HG03460 (cell line): Measurements from ENCODE around the gene YLPM1.
"Not testable (repeated sequence)": the region's sequence is repeated elsewhere in the genome, so short reads cannot be mapped to it uniquely, and the experiment has no call there.

Experiments used
- ATAC-seq: cut with Tn5 transposase; IDR thresholded peaks from one replicate; pipeline ENCODE4 v1.9.1; 2021; ENCODE audit not compliant: unreplicated experiment

YLPM1 gene, protein sequence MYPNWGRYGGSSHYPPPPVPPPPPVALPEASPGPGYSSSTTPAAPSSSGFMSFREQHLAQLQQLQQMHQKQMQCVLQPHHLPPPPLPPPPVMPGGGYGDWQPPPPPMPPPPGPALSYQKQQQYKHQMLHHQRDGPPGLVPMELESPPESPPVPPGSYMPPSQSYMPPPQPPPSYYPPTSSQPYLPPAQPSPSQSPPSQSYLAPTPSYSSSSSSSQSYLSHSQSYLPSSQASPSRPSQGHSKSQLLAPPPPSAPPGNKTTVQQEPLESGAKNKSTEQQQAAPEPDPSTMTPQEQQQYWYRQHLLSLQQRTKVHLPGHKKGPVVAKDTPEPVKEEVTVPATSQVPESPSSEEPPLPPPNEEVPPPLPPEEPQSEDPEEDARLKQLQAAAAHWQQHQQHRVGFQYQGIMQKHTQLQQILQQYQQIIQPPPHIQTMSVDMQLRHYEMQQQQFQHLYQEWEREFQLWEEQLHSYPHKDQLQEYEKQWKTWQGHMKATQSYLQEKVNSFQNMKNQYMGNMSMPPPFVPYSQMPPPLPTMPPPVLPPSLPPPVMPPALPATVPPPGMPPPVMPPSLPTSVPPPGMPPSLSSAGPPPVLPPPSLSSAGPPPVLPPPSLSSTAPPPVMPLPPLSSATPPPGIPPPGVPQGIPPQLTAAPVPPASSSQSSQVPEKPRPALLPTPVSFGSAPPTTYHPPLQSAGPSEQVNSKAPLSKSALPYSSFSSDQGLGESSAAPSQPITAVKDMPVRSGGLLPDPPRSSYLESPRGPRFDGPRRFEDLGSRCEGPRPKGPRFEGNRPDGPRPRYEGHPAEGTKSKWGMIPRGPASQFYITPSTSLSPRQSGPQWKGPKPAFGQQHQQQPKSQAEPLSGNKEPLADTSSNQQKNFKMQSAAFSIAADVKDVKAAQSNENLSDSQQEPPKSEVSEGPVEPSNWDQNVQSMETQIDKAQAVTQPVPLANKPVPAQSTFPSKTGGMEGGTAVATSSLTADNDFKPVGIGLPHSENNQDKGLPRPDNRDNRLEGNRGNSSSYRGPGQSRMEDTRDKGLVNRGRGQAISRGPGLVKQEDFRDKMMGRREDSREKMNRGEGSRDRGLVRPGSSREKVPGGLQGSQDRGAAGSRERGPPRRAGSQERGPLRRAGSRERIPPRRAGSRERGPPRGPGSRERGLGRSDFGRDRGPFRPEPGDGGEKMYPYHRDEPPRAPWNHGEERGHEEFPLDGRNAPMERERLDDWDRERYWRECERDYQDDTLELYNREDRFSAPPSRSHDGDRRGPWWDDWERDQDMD (N-terminal part only)

DNA sequence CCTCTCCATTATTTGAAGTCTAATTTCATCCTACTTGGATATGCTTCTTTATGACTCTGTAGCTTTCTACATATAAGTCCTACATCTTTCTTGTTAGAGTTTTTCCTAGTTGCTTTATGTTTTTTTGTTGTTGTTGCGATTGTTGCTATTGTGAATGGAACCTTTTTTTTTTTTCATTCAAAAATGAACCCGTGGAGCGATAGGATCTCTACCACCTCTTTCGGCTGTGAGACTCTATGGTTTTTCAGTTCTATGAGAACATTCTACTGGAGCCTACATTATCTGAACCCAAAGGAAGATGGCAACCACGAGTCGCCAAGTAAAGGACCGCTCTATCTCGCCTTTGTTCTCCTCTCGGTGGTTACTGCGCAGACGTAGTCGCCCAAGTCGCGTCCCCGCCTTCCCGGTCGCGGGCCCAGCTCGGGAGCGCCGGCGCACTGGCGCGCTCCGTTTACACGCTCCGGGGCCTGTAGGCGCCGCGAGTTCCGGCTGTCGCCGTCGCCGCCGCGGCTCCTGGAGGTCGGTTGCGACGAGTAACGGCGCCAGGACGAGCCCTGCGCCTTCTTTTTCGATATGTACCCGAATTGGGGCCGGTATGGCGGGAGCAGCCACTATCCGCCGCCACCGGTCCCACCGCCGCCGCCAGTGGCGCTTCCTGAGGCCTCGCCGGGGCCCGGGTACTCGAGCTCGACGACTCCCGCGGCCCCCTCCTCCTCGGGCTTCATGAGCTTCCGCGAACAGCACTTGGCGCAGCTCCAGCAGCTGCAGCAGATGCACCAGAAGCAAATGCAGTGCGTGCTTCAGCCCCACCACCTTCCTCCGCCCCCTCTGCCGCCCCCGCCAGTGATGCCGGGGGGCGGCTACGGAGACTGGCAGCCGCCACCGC is at the start of gene YLPM1:
Gene YLPM1 (plus strand): TSS at position 400 of the 886 bp plus-strand sequence. CDS start 174 bp downstream, at position 574.
- ATAC-seq = peak; percentile 91

DNA sequence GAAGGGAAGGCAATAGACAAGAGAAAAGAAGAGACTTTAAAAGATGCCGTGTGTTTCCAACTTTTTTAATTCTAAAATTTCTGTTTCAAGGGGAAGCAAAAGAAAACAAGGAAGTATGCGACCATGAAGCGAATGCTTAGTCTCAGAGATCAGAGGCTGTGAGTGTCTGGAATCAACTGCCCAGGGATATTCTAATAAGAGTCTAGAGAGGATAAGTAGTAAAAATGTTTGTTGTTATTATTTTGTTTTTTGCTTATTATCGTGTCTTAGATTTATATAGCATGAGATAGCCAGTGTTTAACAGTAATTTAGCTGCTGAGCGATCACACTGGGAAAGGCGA is 49.8 kb upstream of the YLPM1 start:
- no peak for ATAC-seq

DNA sequence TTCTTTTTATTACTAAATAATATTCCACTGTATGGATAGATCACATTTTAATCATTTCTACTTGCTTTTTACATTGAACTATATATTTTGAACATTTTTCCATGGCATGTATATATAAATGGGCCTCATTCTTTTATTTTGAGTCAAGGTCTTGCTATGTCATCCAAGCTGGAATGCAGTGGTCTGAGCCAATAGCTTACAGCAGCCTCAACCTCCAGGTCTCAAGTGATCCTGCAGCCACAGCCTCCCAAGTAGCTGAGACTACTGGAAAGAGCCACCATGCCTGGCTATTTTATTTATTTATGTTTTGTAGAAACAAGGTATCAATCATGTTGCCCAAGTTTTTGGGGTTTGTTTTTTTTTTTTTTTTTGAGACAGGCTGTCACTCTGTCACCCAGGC is 42.6 kb upstream of the YLPM1 start:
- no peak for ATAC-seq

DNA sequence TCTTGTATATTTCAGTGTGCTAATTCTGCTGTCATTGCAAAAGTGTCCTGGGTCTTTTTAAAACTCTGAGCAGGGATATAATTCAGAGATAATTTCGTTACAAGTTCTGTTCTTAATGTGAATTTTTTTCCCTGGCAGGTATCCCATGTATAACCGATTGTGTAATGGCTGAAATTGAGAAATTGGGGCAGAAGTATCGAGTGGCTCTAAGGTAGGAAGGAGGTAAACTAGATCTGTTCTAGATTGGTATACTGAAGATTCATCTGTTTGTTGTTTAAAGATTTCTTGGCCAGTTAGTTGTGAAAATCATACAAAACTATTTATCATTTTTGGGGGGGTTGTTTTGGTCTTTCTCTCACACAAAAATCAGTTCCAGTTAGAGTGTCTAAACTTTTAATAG is 40.0 kb upstream of the YLPM1 start:
- no peak for ATAC-seq

DNA sequence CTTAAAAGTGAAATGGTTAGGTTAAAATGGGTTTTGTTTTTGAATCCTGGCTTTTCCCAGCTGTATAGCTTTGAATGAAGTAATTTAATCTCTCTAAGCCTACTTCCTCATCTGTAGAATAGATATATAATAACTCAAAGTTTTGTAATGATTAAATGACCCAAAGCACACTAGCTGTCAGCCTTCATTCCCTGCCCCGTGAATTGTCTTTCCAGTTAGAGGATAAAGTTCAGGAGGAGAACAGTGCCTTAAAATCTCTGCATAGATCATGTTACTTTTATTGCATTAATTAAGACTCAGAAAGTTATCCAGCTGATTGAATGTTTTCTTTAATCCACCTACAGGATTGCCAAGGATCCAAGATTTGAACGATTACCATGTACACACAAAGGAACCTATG is 30.7 kb upstream of the YLPM1 start:
- ATAC-seq = no peak

DNA sequence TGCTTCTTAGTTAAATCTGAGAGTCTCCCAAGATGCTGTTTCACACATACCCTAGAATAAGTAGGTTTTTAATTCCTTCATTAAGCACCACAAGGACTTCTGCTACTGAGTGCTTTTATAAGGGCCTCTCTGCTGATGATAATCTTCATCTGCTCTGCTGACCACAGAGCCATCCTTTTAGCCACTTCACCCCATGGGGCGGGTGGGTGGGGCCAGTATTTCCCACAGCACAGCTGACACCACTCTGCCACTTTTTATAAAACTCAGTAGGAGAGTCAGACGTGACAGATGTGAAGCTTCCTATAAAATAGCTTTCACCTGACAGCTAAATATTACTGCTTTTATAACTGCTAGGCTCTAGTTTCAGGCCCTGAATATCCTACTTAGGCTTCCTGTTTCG is 29.9 kb upstream of the YLPM1 start:
- ATAC-seq = no peak

DNA sequence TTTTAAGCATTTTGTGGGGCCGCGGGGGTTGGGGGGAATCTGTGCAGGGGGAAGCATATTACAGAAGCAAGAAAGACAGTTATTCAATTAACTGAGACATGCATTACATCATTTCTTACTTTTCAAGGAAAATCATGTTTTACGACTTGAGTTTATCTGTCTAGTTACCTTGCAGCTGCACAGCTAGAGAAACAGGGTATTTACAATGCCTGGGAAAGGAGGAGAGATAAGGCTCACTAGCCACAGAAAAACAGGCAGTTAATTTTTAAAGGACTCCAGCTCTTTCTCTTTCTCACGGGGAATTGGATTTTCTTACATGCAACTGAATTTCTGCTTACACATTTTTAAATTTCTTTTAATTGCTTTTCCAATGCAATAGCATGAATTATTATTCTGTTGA is 28.0 kb upstream of the YLPM1 start:
- ATAC-seq = no peak

DNA sequence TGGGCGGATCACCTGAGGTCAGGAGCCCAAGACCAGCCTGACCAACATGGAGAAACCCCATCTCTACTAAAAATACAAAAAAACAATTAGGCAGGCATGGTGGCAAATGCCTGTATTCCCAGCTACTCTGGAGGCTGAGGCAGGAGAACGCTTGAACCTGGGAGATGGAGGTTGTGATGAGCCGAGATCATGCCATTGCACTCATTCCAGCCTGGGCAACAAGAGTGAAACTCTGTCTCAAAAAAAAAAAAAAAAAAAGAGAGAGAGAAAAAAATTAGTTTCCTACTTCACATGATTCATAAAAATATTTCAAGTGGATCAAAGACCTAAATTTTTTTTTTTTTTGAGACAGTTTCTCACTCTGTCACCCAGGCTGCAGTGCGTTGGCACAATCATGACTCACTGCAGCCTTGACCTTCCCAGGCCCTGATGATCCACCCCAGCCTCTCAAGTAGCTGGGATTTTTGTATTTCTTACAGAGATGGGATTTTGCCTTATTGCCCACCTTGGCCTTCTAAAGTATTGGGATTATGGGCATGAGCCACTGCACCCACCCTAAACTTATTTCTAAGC is 25.3 kb upstream of the YLPM1 start:
- no peak for ATAC-seq

DNA sequence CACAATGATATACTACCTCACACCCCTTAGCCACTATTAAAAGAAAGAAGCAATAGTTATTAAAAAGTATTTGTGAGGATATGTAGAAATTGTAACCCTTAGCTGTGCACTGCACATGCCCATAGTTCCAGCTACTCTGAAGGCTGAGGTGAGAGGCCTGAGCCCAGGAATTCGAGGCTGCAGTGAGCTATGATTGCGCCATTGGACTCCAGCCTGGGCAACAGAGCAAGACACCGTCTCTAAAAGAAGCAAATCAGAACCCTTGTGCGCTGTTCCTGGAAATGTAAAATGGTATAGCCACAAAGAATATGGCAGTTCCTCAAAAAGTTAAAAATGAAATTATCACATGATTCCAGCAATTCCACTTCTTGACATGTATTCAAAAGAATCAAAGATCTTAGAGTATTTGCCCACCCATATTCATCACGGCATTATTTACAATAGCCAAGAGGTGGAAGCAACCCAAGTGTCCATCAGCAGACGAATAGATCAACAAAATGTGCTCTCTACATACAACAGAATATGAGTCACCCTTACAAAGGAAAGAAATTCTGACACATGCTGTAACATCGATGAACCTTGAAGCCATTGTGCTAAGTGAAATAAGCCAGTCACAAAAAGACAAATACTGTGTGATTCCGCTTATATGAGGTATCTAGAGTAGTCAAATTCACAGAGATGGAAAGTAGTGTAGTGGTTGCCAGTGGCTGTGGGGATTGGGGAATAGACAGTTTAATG is 23.7 kb upstream of the YLPM1 start:
- no peak for ATAC-seq

DNA sequence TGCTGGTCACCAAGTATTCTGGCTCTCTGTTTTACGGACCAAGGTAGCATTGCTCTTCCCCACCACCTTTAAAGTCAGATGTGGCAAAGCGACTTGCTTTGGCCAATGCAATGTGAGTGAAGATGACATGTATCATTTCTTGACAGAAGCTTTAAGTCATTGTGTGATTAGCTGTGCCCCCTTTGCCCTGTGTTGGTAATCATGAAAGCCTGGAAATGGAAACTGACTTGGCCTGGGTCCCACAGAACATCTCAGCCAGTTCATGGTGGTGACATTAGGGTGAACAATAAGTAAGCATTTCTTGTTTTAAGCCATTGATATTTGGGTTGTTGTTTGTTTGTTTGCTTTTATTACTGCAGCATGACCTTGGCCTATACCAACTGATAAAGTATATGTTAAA is 15.9 kb upstream of the YLPM1 start:
- no peak for ATAC-seq

DNA sequence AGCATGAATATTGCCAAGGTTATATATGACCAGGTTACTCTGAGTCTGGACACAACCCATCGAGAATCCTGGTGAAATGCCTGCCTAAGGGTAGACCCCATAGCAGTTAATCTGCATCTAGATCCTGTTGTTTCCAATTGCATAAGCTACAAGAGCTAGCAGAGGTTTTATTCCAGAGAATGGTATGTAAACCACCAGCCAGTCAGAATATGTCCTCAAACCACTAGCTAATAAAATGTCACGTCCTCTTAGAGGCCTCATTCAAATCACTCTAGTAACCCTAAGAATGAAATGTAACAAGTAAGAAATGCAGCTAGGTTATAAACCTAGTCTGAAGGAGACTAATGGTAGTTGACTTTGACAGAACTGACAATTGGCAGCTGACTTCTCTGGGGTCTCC is 9.0 kb upstream of the YLPM1 start:
- ATAC-seq = no peak

DNA sequence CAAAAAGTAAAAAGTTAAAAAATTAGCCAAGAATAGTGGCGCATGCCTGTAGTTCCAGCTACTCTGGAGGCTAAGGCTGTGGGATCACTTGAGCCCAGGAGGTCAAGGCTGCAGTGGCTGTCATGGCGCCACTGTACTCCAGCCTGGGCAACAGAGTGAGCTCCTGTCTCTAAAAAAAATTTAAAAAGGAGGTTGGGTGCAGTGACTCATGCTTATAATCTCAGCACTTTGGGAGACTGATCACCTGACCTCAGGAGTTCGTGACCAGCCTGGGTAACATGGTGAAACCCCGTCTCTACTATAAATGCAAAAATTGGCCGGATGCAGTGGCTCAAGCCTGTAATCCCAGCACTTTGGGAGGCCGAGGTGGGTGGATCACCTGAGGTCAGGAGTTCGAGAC is 8.2 kb upstream of the YLPM1 start:
- ATAC-seq = no peak

DNA sequence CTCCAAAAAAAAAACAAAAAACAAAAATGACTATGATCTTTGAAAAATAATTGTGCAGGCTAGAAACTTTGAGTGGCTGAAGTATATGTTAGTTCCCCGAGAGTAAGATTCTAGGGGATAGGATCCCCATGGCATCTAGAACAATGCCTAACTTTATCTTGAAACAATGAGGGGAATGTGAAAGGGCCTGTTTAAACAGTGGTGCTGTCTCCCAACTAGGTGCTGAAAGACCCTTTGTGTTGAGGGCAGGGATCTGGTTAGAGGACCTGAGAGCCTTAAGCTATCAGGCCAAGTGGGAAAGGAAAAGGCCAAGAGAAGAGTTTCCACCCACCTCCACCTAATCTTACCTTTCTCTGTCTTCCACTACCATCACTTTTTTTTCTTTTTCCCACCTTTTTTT is 6.8 kb upstream of the YLPM1 start:
- no peak for ATAC-seq

DNA sequence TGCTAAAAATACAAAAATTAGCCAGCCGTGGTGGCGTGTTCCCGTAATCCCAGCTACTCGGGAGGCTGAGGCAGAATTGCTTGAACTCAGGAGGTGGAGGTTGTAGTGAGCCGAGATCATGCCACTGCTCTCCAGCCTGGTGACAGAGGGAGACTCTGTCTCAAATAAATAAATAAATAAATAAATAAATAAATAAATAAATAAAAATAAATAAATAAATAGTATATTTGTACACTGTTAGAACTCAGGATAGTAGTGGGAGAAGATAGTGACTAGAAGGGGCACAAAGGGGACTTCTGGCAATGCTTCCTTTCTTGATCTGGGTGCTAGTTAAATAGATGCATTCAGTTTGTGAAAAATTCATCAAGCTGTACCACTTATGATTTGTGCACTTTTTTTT is 4.6 kb upstream of the YLPM1 start:
- ATAC-seq = not testable (repeated sequence)

DNA sequence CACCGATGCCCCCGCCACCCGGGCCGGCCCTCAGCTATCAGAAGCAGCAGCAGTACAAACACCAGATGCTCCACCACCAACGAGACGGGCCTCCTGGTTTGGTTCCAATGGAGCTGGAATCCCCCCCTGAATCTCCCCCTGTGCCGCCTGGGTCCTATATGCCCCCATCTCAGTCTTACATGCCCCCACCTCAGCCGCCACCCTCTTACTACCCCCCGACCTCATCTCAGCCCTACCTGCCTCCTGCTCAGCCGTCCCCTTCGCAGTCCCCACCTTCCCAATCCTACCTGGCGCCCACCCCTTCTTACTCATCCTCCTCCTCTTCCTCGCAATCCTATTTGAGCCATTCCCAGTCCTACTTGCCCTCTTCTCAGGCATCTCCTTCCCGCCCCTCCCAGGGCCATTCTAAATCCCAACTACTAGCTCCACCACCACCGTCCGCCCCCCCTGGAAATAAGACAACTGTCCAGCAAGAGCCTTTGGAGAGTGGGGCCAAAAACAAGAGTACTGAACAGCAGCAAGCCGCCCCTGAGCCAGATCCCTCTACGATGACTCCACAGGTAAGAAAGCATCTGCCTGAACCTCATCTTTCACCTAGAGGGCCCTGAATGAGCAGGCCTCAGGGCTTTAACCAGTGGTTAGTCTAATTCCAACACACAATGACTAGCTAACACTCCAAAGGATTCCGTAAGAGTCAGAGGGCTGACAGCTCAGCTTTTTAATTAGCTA is 851 bp downstream of the YLPM1 start:
- no peak for ATAC-seq

DNA sequence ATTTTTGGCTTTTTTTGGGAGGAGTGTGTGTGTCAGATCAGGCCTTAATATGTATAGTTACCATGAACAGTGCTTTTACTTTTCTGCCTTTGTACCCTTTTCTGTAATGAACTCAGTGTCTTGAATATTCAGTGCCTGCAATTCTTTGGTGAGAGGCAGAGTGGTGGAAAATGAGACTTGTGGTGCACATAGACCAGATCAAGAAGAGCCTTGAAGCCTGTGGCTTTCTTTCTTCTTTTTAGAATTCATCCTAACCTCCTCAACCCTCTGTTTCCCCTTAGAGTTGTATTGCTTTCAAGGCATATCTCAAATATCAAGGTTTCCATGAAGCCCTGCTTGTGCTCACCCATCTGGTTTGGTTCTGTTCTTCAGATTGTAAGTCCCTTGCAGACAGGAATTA is 2.6 kb downstream of the YLPM1 start:
- ATAC-seq = no peak

DNA sequence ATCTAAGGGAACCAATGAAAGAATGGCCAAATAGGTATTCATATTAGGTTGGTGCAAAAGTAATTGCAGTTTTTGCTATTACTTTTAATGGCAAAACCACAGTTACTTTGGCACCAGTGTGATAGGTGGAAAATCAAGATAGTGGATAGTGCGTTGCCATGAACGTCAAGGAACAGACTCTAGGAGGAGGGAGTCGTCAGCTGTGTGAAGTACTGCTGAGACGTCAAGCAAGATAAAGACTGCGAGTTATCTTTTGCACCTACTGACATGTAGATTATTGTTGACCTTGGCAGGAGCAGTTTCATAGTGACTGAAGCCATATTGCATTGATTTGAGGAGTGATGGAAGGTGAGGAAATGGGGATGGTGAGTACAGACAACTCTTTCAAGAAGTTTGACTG is 8.3 kb downstream of the YLPM1 start:
- ATAC-seq = no peak

DNA sequence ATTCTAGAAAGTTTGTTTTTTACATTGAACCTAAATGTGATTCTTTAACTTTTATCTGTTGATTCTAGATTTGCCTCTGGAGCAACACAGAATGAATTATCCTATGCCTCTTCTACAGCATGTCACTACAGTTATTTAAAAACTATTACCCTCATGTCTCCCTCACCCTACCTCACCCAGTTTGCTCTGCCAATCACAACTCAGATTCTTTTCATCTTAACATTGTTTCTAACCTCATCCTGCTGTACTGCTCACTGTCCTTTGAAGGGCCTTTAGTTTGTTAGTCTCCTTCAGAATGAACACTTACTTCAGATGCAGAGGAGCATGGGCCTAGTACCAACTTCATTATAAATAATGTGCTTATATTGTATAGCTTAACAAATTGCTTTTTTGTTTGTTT is 21.5 kb downstream of the YLPM1 start:
- no peak for ATAC-seq
